GM21786 (cell line): ENCODE data around the gene LHFPL3.
"Not testable (repeated sequence)": the region's sequence is repeated elsewhere in the genome, so short reads cannot be mapped to it uniquely, and the experiment has no call there.

ENCODE experiments used
- ATAC-seq: cut with Tn5 transposase; IDR thresholded peaks from one replicate; pipeline ENCODE4 v1.9.1; 2021; ENCODE audit not compliant: unreplicated experiment

The LHFPL3 gene

GRCh38 chr7:104928721-104929400, 600.5 kb downstream of the LHFPL3 start:
- ATAC-seq = no peak

DNA sequence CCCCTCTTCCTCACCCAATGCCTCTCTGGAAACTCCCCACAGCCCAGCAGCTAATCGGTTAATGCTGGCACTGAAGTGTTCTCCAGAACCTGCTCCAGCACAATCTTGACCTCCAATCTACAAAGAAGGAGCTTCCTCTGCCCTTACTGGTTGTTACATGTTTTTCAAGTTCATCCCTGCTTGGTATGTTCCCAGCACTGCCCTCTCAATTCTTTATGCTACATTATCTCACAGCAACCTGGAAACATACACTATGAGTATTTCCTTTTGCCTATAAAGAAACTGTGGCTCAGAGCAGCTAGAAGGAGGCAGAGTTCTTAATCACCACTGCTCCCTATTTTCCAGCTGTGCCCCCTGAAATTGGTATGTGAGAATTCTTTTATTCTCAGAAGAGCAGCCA, 601.5 kb downstream of the LHFPL3 start:
- no peak for ATAC-seq

- no peak for ATAC-seq
Measured at GRCh38 chr7:104931181-104931781, 602.9 kb downstream of the LHFPL3 start.

- no peak for ATAC-seq
Measured at GRCh38 chr7:104933022-104933421, 604.6 kb downstream of the LHFPL3 start.

- no peak for ATAC-seq
Measured at GRCh38 chr7:104933521-104933988, 605.2 kb downstream of the LHFPL3 start.

GRCh38 chr7:104934665-104935064, 606.3 kb downstream of the LHFPL3 start:
- ATAC-seq = no peak

GRCh38 chr7:104935276-104935675, 606.9 kb downstream of the LHFPL3 start:
- ATAC-seq = no peak

DNA sequence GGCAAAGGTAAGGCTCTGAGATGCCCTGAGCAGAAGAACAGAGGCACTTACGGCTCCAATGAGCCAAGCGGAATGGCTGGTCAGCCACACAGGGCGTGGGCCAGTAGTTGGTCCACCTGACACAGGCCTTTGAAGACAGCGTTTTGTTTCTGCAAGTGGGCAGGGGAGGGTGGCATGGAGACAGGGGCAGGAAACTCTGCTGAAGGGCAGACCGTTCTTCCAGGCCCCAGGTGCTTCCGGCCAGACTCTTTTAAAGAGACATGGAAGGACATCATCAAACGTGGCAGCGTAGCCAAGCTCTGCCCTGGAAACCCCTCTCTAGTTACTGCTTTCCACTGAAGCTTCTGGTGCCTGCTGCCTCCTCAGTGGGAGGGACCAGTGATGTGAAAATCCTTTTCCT, 608.1 kb downstream of the LHFPL3 start:
- ATAC-seq = no peak

GRCh38 chr7:104937489-104937888, 609.1 kb downstream of the LHFPL3 start:
- ATAC-seq = not testable (repeated sequence)

- ATAC-seq = no peak
Measured at GRCh38 chr7:104938741-104939390, 610.5 kb downstream of the LHFPL3 start.

GRCh38 chr7:104940023-104940710, 611.8 kb downstream of the LHFPL3 start:
- ATAC-seq = no peak

GRCh38 chr7:104943502-104944343, 615.3 kb downstream of the LHFPL3 start:
- peak; percentile 43 for ATAC-seq

DNA sequence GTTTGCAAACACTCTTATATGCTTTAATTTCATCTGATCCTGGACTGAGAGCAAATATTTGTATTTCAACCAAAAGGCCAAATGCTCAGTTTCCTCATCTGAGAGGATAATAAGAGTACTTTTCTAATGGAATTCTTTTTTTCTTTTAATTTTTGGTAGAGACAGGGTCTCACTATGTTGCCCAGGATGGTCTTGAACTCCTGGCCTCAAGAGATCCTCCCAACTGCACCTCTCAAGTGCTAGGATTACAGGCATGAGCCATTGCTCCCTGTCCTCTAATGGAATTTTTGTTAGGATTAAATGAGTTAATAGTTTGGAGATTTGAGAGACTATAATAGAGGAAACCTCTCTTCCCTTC, 617.2 kb downstream of the LHFPL3 start:
- ATAC-seq = no peak

DNA sequence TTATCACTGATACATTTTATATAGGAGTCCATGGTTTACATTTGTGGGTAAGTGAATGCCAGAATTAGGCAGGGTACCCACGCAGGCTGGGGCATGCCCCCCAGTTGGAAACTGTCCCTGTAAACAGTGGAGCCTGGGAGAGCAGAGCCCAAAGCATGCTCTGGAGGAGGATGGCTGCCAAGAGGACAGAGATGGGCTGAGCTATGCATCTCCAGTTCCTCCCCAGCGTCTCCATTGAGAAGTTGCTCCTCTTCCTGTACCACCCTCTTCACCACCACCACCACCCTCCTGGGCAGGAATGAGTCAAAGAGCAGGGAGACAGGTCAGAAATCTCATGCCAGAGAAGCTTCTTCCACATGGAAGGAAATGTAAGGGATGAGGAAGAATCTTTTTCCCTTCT, 617.9 kb downstream of the LHFPL3 start:
- ATAC-seq = no peak

- ATAC-seq = no peak
Measured at GRCh38 chr7:104950006-104950405, 621.6 kb downstream of the LHFPL3 start.

- ATAC-seq = no peak
Measured at GRCh38 chr7:104950754-104951153, 622.4 kb downstream of the LHFPL3 start.

GRCh38 chr7:104951546-104951945, 623.1 kb downstream of the LHFPL3 start:
- ATAC-seq = no peak

- no peak for ATAC-seq
Measured at GRCh38 chr7:104955276-104955675, 626.9 kb downstream of the LHFPL3 start.
